GM12878 (cell line): ENCODE data around the gene DOK1. TPM values are rescaled to one million over a fixed set of nuclear protein-coding genes. Genes with fewer than 3 reads are reported as not detected.

Experiments
- ATF3 ChIP-seq: IDR thresholded peaks from 2 replicates; pipeline ENCODE4 v1.6.1; 2011; ENCODE audit warnings: low read depth, mild to moderate bottlenecking, low read length, moderate library complexity, borderline replicate concordance; ENCODE audit errors: extremely low read depth
- CBX3 ChIP-seq: fragments of 200-600 bp; sonication (generic); IDR thresholded peaks from 2 replicates; pipeline ENCODE4 v1.6.1; 2016; ENCODE audit warnings: low read depth, borderline replicate concordance
- CEBPB ChIP-seq, 2 experiments: fragments of 150-350 bp in 1 of 2; IDR thresholded peaks; 2 replicates each; pipeline ENCODE4 v1.6.1; 2012 to 2014; ENCODE audit warnings: low read depth in 2 of 2, low read length in 2 of 2, borderline replicate concordance in 1 of 2, inconsistent platforms in 1 of 2
- ELK1 ChIP-seq: IDR thresholded peaks from 2 replicates; pipeline ENCODE4 v1.6.1; 2012; ENCODE audit warnings: low read depth, low read length, improper control_type of control experiment
- RAD51 ChIP-seq: fragments of 450-650 bp; IDR thresholded peaks from 2 replicates; pipeline ENCODE4 v1.6.1; 2016; ENCODE audit warnings: moderate library complexity, mild to moderate bottlenecking, inconsistent platforms
- SIX5 ChIP-seq: IDR thresholded peaks from 2 replicates; pipeline ENCODE4 v1.6.1; 2011; ENCODE audit warnings: mild to moderate bottlenecking, low read depth, low read length, moderate library complexity; ENCODE audit not compliant: severe bottlenecking
- ZSCAN29 ChIP-seq: fragments of 450-650 bp; IDR thresholded peaks from 2 replicates; pipeline ENCODE4 v1.6.1; 2017; ENCODE audit warnings: mild to moderate bottlenecking, moderate library complexity
- polyA plus RNA-seq, 11 experiments: library from polyadenylated mRNA; depleted of rRNA in 4 of 11; unstranded in 6 of 11; stranded (reverse) in 5 of 11; fragments of >200 nt; fragmentation: Nextera tagmentation in 4 of 11; fragmentation: Illumina TruSeq in 1 of 11; extraction: Ambion mirVana in 4 of 11; extraction: Trizol in 1 of 11; gene quantifications; 1 replicate in 1 of 11; 2 replicates in 10 of 11; pipeline versions ENCODE4 v1.2.1 to v1.2.3, GENCODE V29; 2011 to 2016; ENCODE audit warnings: inconsistent platforms in 2 of 11, missing spikeins in 2 of 11, low read depth in 1 of 11
- total RNA-seq, 4 experiments: library from RNA; depleted of rRNA in 3 of 4; stranded (reverse); fragments of >200 nt in 3 of 4; fragmentation: Illumina TruSeq in 1 of 4; extraction: Trizol in 1 of 4; gene quantifications; 2 replicates each; pipeline versions ENCODE4 v1.2.1 to v1.2.3, GENCODE V29; 2013 to 2021

Gene DOK1
- total and polyA plus RNA-seq, 10 of the 15 experiments (the other 5 are each of a cell fraction or from before 2014, with no cell fraction given), result 1.4 to 104 (median 59.7) TPM

- TF ChIP-seq ELK1 (peak; percentile 61; the same call in 1 of the 2 replicates), CBX3 (no peak), CEBPB (IDR thresholded peaks at IDR 0.05; ENCODE audit: borderline replicate concordance in 1 of 2, low read depth in 2 of 2, low read length in 2 of 2) (no peak), SIX5 (peak; percentile 93), ATF3 (peak; percentile 12; the same call in 1 of the 2 replicates), ZSCAN29 (no peak), RAD51 (no peak)
These were observed 24.9 kb upstream of the DOK1 start, which contains the start of the genes AUP1 and HTRA2 (continued) for GRCh38 chr2:74529357-74530238.
